HG02973 (cell line): ENCODE data around the gene PVALEF.
A peak's percentile ranks its signal among the peaks of the same experiment; 100 is the strongest.

Experiments used
- ATAC-seq: cut with Tn5 transposase; IDR thresholded peaks from one replicate; pipeline ENCODE4 v1.9.1; 2021; ENCODE audit warnings: moderate library complexity; ENCODE audit not compliant: unreplicated experiment

Gene PVALEF

GRCh38 chr17:81165246-81166032 lies at the start of gene PVALEF:
Gene PVALEF (plus strand): TSS chr17:81165507. CDS start chr17:81181227, 15,720 bp downstream.
- ATAC-seq, result no peak

GRCh38 chr17:81115749-81116464 lies 49.4 kb upstream of the PVALEF start:
- no peak for ATAC-seq

GRCh38 chr17:81116704-81117103 lies 48.6 kb upstream of the PVALEF start:
- ATAC-seq, result no peak

- no peak for ATAC-seq
Observed at GRCh38 chr17:81117672-81118198, 47.6 kb upstream of the PVALEF start.

- ATAC-seq, result no peak
Observed at GRCh38 chr17:81118308-81119221, 46.7 kb upstream of the PVALEF start.

- ATAC-seq, result peak; percentile 39
Observed at GRCh38 chr17:81119223-81120148, 45.8 kb upstream of the PVALEF start.

GRCh38 chr17:81120149-81120484 lies 45.2 kb upstream of the PVALEF start:
- no peak for ATAC-seq

- ATAC-seq, result no peak
Observed at GRCh38 chr17:81120695-81121621, 44.3 kb upstream of the PVALEF start.

GRCh38 chr17:81121841-81122733 lies 43.2 kb upstream of the PVALEF start:
- ATAC-seq, result no peak

- no peak for ATAC-seq
Observed at GRCh38 chr17:81123052-81124048, 42.0 kb upstream of the PVALEF start.

- no peak for ATAC-seq
Observed at GRCh38 chr17:81124377-81124776, 40.9 kb upstream of the PVALEF start.

GRCh38 chr17:81125573-81126081 lies 39.7 kb upstream of the PVALEF start:
- no peak for ATAC-seq

GRCh38 chr17:81126281-81127132 lies 38.8 kb upstream of the PVALEF start:
- ATAC-seq, result no peak

GRCh38 chr17:81127133-81127455 lies 38.2 kb upstream of the PVALEF start:
- no peak for ATAC-seq

GRCh38 chr17:81127526-81128177 lies 37.7 kb upstream of the PVALEF start:
- ATAC-seq, result no peak
